Fibroblast of skin of back (primary cell): Measurements from ENCODE around the gene BZW1.

Source experiments
- DNase-seq: peaks from one replicate; pipeline ENCODE4 v3.0.0-alpha.2; 2013

The BZW1 gene

DNA sequence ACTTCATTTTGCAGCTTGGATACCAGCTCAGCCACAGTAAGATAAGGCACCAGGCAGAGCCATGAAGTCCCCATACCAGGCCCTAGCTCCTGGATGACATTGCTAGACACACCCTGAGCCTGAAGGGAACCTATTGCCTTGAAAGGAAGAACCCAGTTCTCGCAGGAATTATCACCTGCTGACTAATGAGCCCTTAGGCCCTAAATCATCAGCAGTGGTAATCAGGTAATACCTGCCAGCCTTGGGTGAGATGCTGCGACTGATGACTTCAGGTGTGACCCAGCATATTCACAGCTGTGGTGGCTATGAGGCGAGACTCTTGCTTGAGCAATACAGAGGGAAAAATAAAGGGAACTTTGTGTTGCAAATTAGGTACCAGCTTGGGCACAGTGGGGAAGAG lies 27.8 kb downstream of the BZW1 start:
- DNase-seq = no peak

- DNase-seq = no peak
Observed at GRCh38 chr2:200843993-200844948, 32.6 kb downstream of the BZW1 start.

- no peak for DNase-seq
Observed at GRCh38 chr2:200845194-200845593, 33.5 kb downstream of the BZW1 start.

GRCh38 chr2:200845669-200846325 lies 34.1 kb downstream of the BZW1 start:
- DNase-seq = no peak

DNA sequence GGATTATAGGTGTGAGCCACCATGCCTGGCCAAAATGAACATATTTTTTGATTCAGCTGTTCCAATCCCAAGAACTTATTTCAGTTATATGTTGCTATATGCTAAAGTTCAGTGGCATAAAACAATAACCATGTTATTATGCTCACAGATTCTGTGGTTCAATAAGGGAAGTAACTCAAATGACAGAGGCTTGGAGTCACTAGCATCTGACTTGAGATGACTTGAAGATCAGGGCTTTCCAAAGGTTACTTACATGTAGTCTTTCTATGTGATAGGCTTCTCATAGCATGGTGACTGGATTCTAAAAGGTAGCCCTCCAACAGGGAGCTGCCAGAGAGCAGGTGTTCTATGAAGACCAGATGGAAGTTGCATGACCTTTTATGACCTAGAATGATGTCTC lies 35.6 kb downstream of the BZW1 start:
- DNase-seq = no peak

DNA sequence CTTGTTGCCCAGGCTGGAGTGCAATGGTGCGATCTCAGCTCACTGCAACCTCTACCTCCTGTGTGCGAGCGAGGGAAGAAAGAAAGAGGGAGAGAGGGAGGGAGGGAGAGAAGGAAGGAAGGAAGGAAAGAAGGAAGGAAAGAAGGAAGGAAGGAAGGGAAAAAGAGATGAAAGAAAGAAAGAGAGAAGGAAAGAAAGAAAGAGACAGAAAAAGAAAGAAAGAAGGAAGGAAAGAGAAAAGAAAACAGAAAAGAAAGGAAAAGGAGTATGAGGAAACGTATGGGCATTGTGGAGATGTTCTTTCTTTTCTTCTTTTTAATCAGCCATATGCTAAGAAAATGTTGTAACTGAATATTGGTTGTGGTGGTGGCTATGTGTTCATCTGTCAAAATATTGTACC lies 36.2 kb downstream of the BZW1 start:
- DNase-seq = no peak

- no peak for DNase-seq
Observed at GRCh38 chr2:200850512-200851256, 39.0 kb downstream of the BZW1 start.

GRCh38 chr2:200851398-200852248 lies 39.9 kb downstream of the BZW1 start:
- DNase-seq = no peak

DNA sequence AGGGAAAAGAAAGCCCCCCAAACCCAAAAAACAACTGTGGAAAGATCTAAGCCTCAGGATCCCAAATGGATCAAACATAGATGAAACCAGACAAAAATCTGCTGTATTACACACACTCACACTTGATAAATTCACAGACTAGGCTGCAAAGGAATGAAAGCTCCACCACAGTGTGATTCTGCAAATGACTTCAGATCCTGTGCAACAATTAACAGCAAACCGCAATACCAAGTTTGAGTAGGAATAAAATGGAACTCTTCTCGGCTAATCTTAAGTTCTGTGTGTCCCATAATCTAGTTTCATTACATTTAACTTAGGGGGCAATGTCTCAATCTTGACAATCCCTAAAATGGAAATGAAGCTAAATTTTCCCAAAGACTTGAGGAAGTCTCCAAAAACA lies 40.9 kb downstream of the BZW1 start:
- no peak for DNase-seq

- DNase-seq = no peak
Observed at GRCh38 chr2:200856806-200857205, 45.1 kb downstream of the BZW1 start.

DNA sequence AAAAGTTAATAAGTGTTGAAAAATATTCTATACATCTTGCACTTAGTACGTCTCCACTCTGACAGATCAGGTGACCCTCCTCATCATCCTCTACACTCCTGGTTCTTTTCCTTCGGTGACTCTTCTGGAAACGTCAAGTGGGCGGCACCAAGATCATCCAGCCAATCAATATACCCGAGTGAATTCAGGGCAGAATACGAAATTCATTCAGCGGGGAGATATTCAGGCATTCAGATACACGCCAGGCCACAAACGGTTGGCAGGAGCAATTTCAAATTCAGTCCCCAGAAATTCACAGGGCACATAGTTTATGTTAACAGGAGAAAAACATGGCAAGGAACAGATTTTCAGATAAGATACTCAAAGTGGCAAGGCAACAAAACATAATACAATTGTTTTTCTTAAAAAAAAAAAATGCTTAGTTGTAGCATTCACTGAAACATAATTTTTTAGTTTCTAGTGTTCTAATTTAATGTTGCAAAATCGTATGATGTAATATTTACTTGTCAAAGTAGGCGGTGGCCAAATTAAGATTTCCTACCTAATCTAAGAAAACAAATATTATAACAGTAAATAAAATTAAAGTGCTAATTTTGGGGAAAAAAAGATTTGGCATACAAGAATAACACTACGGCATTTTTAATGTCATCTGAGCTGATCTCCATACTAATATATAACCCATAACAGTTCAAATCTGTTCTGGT lies 48.5 kb downstream of the BZW1 start:
- DNase-seq = peak; percentile 19

DNA sequence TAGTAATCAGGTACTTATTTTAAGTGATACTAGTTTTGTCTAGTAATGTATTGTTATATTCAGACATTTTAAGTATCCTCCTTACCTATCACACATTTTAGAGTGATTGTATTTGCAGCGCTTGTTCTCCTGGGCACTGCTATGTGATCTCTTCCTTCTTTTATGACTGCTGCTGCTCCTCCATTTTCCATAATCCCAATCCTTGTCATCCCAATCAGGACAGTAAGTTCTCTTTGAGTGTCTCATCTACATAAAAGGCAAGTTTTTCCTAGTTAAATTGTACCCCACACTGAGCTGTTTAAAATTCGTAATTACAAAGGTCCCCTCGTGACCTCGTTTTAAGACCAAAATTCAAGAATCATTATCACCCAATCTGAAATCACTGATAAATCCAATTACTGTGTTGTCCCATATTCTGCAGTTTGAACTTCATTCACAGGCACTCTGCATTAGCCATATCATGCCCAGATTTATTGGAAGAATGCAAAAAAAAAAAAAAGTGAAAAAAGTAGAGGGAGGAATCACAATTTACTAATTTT lies 50.0 kb downstream of the BZW1 start:
- DNase-seq = no peak

DNA sequence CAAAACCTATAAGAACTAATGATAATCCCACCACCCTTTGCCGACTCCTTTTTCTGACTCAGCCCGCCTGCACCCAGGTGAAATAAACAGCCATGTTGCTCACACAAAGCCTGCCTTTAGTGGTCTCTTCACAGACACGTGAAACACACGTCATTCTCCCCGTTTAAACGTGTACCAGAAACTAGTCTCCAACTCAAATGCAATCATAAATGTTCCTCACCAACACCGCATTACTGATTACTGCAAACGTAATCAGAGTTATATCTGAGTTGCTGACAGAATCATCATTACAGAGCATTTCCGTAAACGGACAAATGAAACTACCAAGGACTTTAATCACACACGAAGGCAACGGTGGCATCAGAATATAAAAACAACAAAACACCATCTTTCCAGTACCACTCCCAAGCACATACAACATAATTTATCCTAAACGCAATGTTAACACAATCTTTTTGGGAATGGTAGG lies 50.9 kb downstream of the BZW1 start:
- peak; percentile 56 for DNase-seq

DNA sequence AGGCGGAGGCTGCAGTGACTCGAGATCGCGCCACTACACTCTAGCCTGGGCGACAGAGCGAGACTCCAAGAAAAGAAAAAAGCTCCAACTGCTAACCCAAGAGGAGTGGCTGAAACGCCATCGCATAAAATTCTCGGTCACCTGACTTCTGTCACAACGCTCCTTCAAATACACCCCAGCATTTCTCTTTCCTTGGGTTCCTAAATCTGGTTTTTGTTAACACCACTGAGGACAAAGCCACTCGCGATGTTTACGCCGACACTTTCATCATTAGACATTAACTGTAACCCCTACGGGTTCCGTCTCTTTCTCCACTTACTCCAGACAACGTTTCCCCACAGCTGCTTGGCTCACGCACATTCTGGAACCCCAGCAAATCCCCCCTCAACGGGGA lies 52.1 kb downstream of the BZW1 start:
- no peak for DNase-seq

GRCh38 chr2:200864176-200865034 lies 52.7 kb downstream of the BZW1 start, which contains the start of gene CLK1:
TSS of gene CLK1 (minus strand) at chr2:200864658. CDS start at chr2:200861862, 2,796 bp downstream.
- peak; percentile 93 for DNase-seq

- no peak for DNase-seq
Observed at GRCh38 chr2:200869014-200869413, 57.3 kb downstream of the BZW1 start.

DNA sequence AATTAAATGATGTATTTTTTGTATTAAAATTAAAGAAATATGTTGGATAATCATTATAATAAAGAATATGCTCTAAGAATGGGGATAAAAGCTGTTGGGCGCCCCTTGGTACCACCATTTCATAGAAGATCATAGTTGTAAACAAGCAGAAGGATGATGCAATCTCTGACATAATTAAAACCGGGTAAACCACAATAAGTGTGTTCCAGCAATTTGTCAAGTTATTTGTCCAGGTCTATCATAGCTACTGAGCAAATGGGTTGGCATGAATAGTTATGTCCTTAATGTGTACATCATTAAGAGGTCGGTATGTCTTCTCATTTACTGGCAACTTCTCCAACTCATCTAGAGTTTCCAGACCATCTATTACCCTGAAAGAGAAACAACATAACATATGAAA lies 59.4 kb downstream of the BZW1 start:
- no peak for DNase-seq

DNA sequence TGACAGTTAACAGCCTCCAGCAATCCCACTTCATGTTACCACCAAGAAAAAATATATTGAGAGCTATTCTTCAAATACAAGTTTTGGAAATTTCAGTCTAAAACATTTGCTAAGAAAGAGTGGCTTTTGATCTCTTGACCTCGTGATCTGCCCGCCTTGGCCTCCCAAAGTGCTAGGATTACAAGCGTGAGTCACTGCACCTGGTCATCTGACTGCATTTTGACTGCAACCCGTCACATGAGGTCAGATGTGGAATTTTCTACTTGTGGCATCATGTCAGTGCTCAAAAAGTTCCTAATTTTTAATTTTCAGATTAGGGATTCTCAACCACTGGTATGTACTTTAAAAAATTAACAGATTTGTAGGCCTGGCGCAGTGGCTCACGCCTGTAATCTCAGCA lies 61.9 kb downstream of the BZW1 start:
- DNase-seq = no peak
